GM18519 (cell line): ENCODE data around the gene ZNF283.
"Not testable (repeated sequence)": the region's sequence is repeated elsewhere in the genome, so short reads cannot be mapped to it uniquely, and the experiment has no call there.

ENCODE experiments used
- ATAC-seq: cut with Tn5 transposase; IDR thresholded peaks from one replicate; pipeline ENCODE4 v1.9.1; 2021; ENCODE audit warnings: mild to moderate bottlenecking, moderate library complexity; ENCODE audit not compliant: unreplicated experiment, low FRiP score

Gene ZNF283

GRCh38 chr19:43842007-43842406 lies 14.9 kb downstream of the ZNF283 start:
- ATAC-seq = no peak

GRCh38 chr19:43847246-43847645 lies 20.1 kb downstream of the ZNF283 start:
- no peak for ATAC-seq

DNA sequence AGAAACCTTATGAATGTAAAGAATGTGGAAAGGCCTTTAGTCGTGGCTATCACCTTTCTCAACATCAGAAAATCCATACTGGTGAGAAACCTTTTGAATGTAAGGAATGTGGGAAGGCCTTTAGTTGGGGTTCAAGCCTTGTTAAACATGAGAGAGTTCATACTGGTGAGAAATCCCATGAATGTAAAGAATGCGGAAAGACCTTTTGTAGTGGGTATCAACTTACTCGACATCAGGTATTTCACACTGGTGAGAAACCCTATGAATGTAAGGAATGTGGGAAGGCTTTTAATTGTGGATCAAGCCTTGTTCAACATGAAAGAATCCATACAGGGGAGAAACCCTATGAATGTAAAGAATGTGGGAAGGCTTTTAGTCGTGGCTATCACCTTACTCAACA lies 20.8 kb downstream of the ZNF283 start:
- ATAC-seq = no peak

DNA sequence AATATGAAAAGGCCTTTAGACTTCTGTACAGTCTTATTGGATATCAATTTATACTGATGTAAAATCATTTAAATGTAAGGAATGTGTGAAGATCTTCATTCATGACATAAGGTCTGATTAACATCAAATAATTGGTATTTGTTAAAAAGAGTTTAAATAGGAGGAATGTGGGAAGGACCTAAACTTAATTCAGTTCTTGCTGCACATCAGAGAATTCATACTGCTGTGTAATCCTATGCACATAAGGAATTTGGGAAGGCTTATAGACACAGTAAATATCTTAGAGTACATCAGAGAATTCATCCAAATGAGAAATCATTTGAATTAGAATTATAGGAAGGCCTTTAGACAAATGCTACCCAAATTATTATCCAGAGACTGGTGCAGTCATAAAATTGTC lies 21.7 kb downstream of the ZNF283 start:
- no peak for ATAC-seq

- ATAC-seq = no peak
Measured at GRCh38 chr19:43858174-43858573, 31.1 kb downstream of the ZNF283 start.

DNA sequence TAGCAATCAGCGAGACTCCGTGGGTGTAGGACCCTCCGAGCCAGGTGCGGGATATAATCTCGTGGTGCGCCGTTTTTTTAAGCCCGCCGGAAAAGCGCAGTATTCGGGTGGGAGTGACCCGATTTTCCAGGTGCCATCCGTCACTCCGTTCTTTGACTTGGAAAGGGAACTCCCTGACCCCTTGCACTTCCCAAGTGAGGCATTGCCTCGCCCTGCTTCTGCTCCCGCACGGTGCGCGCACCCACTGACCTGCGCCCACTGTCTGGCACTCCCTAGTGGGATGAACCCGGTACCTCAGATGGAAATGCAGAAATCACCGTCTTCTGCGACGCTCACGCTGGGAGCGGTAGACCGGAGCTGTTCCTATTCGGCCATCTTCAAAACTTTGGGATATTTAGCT lies 39.8 kb downstream of the ZNF283 start:
- ATAC-seq = not testable (repeated sequence)

GRCh38 chr19:43872547-43873336 lies 45.6 kb downstream of the ZNF283 start:
- no peak for ATAC-seq

DNA sequence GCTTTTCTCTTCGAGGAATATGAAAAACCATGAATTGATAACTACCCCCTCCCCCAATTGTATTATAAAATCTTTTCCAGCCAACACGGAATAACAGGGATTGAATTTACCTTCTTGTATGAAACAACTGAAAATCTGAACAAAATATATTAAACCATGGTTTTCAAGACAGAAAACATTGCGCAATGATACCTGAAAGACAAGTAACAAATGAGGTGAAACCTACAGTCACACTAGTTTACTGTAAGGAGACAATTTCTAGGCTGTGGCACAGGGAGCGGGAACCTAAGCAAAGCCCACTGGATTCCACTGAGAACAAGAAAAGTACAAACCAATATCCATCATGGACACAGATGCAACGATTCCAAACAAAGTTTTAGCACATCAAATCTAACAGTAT lies 53.4 kb downstream of the ZNF283 start:
- ATAC-seq = no peak

DNA sequence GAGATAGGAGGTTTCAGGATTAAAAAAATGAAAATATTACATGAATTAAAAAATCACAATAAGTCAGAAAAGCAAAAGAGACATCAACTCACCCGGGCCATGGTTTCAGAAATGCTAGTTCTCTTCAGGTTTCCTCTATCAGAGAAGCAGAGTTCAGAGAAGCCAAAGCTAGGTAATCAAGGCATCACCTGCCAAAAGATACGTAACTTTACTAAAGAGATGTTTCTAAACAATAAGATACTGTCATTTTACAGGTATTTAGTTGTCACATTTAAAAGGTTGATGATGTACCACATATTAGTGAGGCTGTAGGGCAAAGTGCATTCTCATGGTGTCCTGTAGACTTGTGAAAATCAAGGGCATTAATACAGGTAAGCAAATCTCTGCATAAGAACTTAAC lies 56.7 kb downstream of the ZNF283 start, which contains the start of gene ZNF404:
Gene ZNF404 (minus strand): TSS at position 101 of the 400 bp plus-strand sequence.
- ATAC-seq = no peak

DNA sequence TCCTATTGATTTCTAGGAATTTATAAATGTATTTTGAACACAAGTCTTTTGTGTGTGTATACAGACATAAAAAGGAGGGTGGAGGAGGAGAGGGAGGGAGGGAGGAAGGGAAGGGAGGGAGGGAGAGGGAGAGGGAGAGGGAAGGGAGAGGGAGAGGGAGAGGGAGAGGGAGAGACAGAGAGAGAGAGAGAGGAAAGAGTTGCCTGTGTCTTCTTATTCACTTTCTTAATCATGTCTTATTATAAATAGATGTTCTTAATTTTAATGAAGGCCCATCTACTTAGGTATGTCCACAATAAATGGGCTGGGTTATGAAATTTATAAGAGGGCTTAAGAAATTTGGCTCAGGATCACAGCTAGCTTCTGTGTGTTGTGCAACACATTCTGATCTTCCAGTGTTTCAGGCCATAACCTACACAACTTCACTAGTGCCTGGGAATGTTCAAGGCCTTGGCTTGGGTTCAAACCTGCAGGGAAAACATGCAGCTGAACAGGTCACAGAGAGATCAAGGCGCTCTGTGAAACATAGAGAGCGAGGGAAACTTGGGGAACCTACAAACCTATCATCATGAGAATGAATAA lies 68.7 kb downstream of the ZNF283 start:
- no peak for ATAC-seq
